Measurements from ENCODE around the gene SLC19A1.

The SLC19A1 gene

DNA sequence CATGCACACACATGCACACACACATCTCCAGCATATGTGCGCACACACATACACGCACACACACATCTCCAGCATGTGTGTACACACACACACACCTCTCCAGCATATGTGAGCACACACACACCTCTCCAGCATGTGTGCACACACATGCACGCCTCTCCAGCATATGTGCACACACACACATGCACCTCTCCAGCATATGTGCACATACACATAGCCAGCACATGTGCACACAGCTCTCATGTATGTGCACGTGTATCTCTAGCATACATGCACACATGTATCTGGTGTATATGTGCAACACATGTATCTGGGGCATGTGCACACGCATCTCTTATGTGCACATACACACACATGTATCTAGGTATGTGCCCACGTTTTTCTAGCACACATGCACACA, 57.9 kb downstream of the SLC19A1 start:
- peaks cover 31% of the 10 kb centered on the region for H3K36me3 ChIP-seq (ENCODE audit: insufficient read depth, low read length)
- H3K9me3 ChIP-seq (ENCODE audit: control insufficient read depth, insufficient read depth, low read length), result no peaks in the 10 kb centered on the region
- no peak overlapping the region for H3K9ac ChIP-seq (ENCODE audit: low read depth, low read length)
- 0 out of 2 replicates have a peak, but pooled peaks cover 3% of the 10 kb centered on the region for H3K4me1 ChIP-seq (ENCODE audit: insufficient read depth, low read length)

DNA sequence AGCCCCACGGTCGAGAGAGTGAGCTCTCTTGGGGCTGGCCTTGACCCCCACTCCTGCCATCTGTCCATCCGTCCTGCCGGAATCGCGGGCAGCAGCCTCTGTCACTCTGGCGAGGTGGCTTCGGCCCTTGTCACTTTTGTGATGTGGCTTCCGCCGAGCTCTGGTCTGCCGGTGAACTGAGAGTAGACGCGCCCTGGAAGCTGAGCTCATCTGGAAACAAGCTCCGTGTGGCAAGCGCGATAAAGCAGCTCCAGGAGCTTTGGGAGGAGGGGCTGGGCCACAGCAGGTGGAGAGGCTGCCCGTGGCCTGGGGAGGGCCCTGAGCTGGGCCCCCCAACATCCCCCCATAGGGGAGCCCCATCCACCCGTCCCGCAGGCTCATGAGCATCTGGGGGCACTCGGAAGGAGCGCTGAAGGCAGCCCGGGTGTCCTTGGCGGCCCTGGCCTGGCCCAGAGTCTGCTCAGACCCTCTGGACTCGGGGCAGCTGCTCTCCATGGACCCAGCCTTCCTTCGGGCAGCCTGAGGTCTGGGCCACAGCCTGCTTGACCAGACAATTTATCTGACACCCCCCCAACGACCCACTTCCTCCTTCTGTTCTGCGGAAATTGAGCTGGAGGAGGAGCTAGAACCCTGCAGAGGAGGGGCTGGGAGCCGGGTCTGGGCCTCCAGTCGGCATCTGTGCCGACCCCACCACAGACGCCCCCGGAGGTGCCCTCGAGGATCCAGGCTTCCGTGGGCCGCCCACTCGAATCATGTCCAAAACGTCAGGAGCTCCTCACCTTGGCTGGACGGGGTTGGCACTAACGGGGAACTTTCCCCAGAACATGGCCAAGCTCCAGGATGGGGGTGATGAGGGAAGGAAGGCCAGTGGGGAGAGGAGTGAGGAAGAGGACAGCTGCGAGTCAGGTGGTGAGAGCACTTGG, 59.1 kb downstream of the SLC19A1 start:
- H3K9me3 ChIP-seq (ENCODE audit: control insufficient read depth, insufficient read depth, low read length), result no peaks in the 10 kb centered on the region
- no peak overlapping the region for H3K9ac ChIP-seq (ENCODE audit: low read depth, low read length)
- H3K36me3 ChIP-seq (ENCODE audit: insufficient read depth, low read length), result peaks cover 37% of the 10 kb centered on the region
- peaks cover 3% of the 10 kb centered on the region; the same call in 1 of the 2 replicates for H3K4me1 ChIP-seq (ENCODE audit: insufficient read depth, low read length)

DNA sequence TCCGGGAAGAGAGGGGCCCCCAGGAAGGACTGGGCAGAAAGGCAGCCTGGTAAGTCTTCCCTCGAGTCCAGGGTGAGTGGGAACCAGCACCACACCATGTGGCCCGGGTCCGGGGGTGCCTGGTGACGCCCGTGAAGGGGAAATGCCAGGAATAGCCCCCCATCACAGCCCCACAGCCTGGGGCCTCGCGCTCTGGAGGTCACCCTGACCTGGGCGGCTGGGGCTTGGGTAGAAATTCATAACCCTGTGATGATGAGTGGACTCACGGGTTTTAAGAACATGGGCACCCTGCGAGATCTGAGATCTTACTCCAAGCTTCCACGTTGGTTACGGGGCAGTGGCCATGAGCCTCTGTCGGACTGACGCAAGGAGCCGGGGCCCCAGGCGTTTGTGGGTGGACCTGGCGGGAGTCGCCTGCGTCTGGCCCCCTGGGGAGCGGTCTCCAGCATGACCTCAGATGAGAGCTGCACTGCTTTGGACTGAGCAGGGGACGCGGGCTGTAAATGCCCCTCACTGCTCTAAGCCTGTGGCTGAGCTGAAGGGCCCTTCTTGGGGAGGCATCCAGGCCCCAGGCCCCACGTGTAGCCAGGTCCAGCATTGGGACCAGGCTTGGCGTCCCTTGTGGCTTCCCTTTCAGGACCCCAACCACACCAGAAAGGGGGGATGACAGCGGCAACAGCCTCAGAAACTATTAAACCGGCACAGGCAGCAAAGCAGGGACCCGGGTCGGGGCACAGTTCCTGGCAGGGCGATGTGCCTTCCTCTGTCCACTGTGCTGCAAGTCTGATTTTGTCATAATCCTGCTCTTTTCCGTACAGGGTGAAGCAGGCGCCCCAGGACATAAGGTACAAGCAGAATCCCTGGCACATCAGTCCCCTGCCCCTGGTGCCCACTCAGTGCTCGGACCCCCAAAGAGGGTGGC, 60.0 kb downstream of the SLC19A1 start:
- H3K9me3 ChIP-seq (ENCODE audit: control insufficient read depth, insufficient read depth, low read length), result no peaks in the 10 kb centered on the region
- no peak overlapping the region for H3K9ac ChIP-seq (ENCODE audit: low read depth, low read length)
- peaks cover 34% of the 10 kb centered on the region for H3K36me3 ChIP-seq (ENCODE audit: insufficient read depth, low read length)
- no peaks in the 10 kb centered on the region; the same call in 1 of the 2 replicates for H3K4me1 ChIP-seq (ENCODE audit: insufficient read depth, low read length)

DNA sequence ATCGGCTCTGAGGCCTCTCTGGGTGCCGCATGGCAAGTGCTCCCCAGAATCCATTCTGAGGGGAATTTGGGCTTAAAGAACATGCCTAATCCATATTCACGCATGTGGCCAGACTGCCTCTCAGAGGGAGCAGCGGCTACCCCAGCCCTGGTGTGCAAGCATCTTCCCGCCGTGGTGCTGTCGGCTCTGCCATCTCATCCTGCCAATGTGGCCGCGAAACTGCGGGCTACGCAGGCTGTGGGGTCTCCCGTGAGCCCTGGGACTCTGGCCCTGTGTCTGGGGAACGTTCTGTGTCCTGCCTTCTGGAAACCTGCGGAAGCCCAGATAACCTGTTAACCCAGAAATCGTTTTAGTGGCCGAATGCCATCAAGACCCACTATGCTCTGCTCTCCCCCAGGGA, 60.7 kb downstream of the SLC19A1 start:
- Histone ChIP-seq H3K9me3 (ENCODE audit: control insufficient read depth, insufficient read depth, low read length) (no peaks in the 10 kb centered on the region), H3K4me1 (ENCODE audit: insufficient read depth, low read length) (no peaks in the 10 kb centered on the region; the same call in 1 of the 2 replicates), H3K9ac (ENCODE audit: low read depth, low read length) (no peak overlapping the region), H3K36me3 (ENCODE audit: insufficient read depth, low read length) (peaks cover 34% of the 10 kb centered on the region)

DNA sequence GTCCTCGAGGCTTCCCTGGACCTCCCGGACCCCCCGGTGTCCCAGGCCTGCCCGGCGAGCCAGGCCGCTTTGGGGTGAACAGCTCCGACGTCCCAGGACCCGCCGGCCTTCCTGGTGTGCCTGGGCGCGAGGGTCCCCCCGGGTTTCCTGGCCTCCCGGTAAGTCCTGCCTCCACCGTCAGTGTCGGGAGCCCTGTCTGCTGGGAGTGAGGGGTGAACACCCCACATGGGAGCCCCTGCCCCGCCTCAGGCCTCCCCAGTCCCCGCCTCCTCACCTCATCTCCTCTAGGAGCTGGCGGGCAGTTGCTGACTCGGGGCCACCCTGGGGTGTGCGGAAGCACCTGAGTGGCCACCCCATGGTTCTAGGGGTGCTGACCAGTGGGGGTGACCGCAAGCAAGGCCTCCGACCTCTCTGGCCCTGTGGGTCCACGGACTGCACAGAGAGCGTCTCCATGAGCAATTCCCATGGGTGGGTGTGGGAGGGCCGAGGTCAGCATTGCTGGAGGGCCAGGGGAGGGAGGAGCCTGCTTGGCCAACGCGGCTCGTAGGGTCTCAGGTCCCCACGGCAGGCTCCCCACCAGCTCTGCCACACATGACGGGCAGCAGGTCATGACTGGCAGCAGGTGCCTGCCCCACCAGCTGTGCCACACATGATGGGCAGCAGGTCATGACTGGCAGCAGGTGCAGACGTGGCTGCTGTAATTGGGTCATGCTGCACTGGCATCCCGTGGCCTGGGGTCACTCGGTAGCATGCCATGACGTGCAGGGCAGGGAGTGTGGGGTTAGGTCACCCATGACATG, 61.3 kb downstream of the SLC19A1 start:
- peaks cover 34% of the 10 kb centered on the region for H3K36me3 ChIP-seq (ENCODE audit: insufficient read depth, low read length)
- no peaks in the 10 kb centered on the region for H3K9me3 ChIP-seq (ENCODE audit: control insufficient read depth, insufficient read depth, low read length)
- H3K9ac ChIP-seq (ENCODE audit: low read depth, low read length), result no peak overlapping the region
- H3K4me1 ChIP-seq (ENCODE audit: insufficient read depth, low read length), result no peaks in the 10 kb centered on the region; the same call in 1 of the 2 replicates

DNA sequence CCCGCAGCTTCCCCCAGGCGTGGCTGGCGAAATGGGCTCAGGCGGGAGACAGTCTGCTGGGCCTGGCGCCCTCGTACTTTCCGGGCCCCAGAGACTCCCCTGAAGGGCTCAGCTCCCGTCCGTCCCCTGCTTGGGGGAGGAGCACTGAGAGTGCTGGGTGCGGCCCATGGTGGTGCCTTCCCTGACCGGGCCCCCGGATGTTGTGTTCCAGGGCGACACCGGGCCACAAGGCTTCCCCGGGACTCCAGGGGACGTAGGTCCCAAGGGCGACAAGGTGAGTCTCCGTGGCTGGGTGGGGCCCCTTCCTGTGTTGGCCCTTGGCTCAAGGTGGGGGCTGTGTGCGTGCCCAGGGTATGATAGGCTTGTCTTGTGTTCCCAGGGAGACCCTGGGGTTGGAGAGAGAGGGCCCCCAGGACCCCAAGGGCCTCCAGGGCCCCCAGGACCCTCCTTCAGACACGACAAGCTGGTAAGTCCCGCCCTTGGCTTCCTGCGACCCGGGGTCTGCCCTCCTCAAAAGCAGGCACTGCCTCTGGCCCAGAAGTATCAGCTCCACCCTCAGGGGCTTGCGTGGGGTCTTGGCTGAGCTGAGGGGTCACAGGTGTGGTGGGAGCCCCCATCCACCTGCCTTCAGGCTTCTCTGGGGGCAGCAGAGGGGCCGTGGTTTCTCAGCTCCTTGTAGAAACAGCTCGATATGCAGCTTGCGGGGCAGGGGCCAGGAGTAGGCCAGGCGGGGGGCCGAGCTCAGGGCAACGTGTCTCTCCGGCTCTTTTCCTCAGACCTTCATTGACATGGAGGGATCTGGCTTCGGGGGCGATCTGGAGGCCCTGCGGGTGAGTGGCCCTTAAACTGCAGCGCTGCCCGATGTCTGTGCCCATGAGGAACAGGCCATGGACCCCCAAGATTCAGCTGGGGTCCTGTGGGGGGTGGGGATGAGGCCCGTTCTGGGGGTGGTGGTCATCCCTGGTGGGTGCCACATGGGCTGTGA, 62.3 kb downstream of the SLC19A1 start:
- Histone ChIP-seq H3K9me3 (ENCODE audit: control insufficient read depth, insufficient read depth, low read length) (no peaks in the 10 kb centered on the region), H3K9ac (ENCODE audit: low read depth, low read length) (no peak overlapping the region), H3K36me3 (ENCODE audit: insufficient read depth, low read length) (peaks cover 34% of the 10 kb centered on the region), H3K4me1 (ENCODE audit: insufficient read depth, low read length) (no peaks in the 10 kb centered on the region; the same call in 1 of the 2 replicates)

DNA sequence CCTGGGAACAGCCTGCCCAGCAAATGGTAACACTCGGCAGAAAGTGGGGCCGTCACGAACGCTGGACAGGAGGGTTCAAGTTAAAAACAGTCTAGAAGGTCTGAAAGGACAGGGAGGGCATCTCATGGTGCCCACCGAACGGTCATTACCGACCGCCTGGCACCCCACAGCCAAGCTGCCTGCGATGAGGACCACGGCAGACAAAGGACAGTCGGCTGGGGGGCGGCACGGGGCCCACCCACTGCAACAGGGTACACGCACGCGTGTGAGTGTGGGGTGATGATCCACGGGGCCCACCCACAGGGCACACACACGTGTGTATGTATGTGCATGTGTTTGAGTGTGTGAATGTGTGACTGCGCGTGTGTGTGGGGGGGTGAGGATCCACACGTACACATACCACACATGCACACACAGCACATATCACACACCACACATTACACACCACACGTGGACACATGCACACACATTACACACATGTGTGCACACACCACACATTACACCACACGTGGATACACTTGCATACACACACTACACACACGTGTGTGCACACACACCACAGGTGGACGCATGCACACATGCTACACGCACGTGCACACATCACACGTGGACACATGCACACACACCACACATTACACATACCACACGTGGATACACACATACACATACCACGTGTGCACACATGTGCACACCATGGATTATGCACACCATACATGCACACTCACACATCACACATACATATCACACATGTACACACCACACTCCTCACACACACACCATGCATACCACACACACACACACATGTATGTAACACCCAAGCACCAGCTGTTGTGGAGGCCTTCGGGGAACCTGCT, 63.2 kb downstream of the SLC19A1 start:
- Histone ChIP-seq H3K36me3 (ENCODE audit: insufficient read depth, low read length) (peaks cover 29% of the 10 kb centered on the region), H3K4me1 (ENCODE audit: insufficient read depth, low read length) (no peaks in the 10 kb centered on the region; the same call in 1 of the 2 replicates), H3K9ac (ENCODE audit: low read depth, low read length) (no peak overlapping the region)

DNA sequence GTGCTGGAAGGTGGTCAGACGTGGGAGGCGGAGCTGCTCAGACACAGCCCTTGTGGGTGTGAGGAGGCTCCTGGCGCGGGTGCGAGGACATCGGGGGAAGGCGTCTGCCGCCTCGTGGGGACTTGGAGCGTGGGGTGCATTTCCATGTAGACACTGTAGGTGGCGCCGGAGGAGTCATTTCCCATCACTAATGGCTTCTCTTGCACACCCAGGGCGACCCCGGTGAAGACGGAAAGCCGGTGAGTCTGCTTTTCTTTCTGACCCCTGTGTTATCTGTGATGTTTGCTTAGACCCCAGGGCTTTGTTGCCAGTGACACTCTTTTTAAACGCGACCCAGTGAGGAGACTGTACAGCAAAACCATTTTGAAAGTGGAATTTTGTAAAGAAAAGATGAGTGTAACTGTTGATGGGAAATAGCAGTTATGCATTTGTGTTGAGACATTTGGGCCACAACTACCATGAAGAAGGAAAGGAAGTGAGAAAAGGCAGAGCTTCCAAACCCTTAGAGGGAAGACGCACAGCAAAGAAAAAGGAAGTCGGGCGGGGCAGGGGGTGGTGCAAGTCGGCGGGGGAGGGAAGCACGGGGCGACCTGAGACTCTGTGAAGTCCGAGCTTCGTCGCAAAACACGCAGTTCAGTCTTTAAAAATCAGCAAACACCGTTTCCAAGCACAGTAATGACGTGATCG, 64.0 kb downstream of the SLC19A1 start:
- no peaks in the 10 kb centered on the region for H3K9me3 ChIP-seq (ENCODE audit: control insufficient read depth, insufficient read depth, low read length)
- no peaks in the 10 kb centered on the region; the same call in 1 of the 2 replicates for H3K4me1 ChIP-seq (ENCODE audit: insufficient read depth, low read length)
- peaks cover 26% of the 10 kb centered on the region for H3K36me3 ChIP-seq (ENCODE audit: insufficient read depth, low read length)
- H3K9ac ChIP-seq (ENCODE audit: low read depth, low read length), result no peak overlapping the region

More for the DNA sequence above, 63.2 kb downstream of the SLC19A1 start:
- H3K9me3 ChIP-seq (ENCODE audit: control insufficient read depth, insufficient read depth, low read length), result no peaks in the 10 kb centered on the region

DNA sequence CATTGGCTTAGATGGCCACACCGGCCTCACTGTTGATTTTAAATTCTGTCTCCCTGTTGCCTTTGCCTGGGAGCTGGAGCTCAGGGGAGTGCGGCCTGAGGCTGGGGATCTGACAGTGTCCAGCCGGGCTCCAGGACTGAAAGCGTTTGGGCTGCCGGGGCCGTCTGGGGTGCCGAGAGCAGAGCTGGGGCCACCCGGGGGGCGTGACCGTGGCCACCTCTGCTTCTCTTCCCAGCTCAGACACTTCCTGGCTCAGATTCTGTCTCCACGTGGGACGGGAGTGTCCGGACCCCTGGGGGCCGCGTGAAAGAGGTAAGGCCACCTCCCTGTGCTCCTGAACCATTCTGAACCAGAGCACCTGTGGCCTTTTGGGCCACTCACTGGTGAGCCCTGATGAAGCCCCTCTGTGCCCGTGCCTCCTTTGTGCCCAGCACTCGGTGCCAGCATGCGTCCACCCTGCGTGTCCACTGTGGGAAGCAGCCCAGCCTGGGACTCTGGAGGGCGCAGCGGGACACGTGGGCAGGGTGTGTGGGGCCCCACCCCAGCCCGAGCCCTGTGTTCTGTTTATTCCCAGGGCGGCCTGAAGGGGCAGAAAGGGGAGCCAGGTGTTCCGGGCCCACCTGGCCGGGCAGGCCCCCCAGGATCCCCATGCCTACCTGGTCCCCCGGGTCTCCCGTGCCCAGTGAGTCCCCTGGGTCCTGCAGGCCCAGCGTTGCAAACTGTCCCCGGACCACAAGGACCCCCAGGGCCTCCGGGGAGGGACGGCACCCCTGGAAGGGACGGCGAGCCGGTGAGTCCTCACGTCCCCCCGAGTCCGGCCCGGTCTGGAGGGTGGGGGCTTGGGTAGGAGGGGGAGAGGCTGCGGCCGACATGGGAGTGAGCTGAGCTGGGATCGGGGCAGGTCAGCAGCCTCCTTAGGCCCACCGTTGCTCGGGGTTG, 64.8 kb downstream of the SLC19A1 start:
- Histone ChIP-seq H3K9ac (ENCODE audit: low read depth, low read length) (no peak overlapping the region), H3K9me3 (ENCODE audit: control insufficient read depth, insufficient read depth, low read length) (no peaks in the 10 kb centered on the region), H3K36me3 (ENCODE audit: insufficient read depth, low read length) (peaks cover 25% of the 10 kb centered on the region)

DNA sequence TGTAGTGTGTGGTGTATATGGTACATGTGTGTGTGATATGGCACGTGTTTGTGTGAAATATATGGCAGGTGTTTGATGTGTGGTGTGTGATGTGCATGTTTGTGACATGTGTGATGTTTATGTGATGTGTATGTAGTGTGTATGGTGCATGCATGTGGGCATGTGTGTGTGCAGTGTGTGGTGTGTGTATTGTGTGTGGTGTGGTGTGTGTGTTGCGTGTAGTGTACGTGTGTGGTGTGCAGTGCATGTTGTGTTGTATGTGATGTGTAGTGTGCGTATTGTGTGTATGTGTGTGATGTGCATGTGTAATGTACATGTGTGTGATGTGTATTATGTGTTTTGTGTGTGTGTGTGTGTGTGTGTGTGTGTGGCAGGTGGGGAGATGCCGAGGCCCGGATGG, 65.7 kb downstream of the SLC19A1 start:
- Histone ChIP-seq H3K9me3 (ENCODE audit: control insufficient read depth, insufficient read depth, low read length) (no peaks in the 10 kb centered on the region), H3K36me3 (ENCODE audit: insufficient read depth, low read length) (peaks cover 21% of the 10 kb centered on the region), H3K9ac (ENCODE audit: low read depth, low read length) (no peak overlapping the region), H3K4me1 (ENCODE audit: insufficient read depth, low read length) (no peaks in the 10 kb centered on the region; the same call in 1 of the 2 replicates)

More for the DNA sequence above, 64.8 kb downstream of the SLC19A1 start:
- no peaks in the 10 kb centered on the region; the same call in 1 of the 2 replicates for H3K4me1 ChIP-seq (ENCODE audit: insufficient read depth, low read length)

Measured in ES-I3 (cell line).